ENCODE data around the gene TRERF1. TPM values are rescaled to one million over a fixed set of nuclear protein-coding genes. Genes with fewer than 3 reads are reported as not detected.
"Not testable (repeated sequence)": the region's sequence is repeated elsewhere in the genome, so short reads cannot be mapped to it uniquely, and the experiment has no call there.

Gene TRERF1
- total RNA-seq, 2 experiments from 2014 or later = 12.2 to 14.5 TPM

DNA sequence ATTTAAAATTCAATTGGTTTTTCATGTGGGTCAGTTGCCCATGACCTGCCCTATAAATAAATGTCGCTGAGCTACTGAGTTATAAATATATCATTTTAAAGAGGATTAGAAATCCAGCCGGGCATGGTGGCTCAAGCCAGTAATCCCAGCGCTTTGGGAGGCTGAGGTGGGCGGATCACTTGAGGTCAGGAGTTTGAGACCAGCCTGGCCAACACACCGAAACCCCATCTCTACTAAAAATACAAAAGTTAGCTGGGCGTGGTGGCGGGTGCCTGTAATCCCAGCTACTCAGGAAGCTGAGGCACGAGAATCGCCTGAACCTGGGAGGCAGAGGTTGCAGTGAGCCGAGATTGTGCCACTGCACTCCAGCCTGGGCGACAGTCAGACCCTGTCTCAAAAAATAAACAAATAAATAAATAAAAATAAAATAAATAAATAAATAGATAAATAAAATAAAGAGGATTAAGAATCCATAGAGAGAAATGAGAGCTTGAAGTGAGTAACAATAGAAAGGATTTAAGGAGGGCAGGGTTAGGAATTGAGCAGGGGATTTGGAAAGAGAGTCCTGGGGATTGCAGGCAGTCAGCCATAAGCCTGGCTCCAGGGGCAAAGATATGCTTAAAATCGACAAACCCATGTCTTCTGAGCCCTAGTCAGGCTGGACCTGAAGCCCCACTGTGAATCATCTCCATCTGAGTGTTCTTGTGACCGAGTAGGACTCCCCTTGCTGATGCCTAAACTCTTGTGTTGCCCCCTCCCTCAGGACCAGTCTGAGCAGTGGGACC lies 249.4 kb downstream of the TRERF1 start:
- POLR2A ChIA-PET = interaction anchor here (1.3 kb wide), 1 partner anchor 13 kb away, joined by 4 read pairs; no protein-coding TSS in a partner anchor
- intact Hi-C loops (cut with DNase I, micrococcal nuclease); DNase-seq; H3K27me3 Mint-ChIP-seq; H3K9me3 Mint-ChIP-seq (ENCODE audit: low read depth); ATAC-seq; H3K4me1 Mint-ChIP-seq; H3K27ac Mint-ChIP-seq; H3K4me3 Mint-ChIP-seq: not testable (repeated sequence)
- CTCF ChIA-PET = interaction anchor here (0.7 to 1.9 kb wide), 3 partner anchors 12 to 98 kb away, joined by 3 to 5 read pairs (median 5); partner anchors contain the start of gene MRPS10
- peaks cover 17% of the 10 kb centered on the region for H3K36me3 Mint-ChIP-seq (ENCODE audit: low read depth)

GRCh38 chr6:42201382-42201781 lies 250.3 kb downstream of the TRERF1 start:
- Mint-ChIP-seq H3K4me3 (no peak overlapping the region), H3K36me3 (ENCODE audit: low read depth) (peaks cover 14% of the 10 kb centered on the region), H3K9me3 (ENCODE audit: low read depth) (no peaks in the 10 kb centered on the region), H3K27ac (no peak overlapping the region), H3K27me3 (no peaks in the 10 kb centered on the region), H3K4me1 (peaks cover 2% of the 10 kb centered on the region)
- DNase-seq = no peak
- POLR2A ChIA-PET = no interaction called here
- ATAC-seq = no peak
- CTCF ChIA-PET = interaction anchor here (1.7 kb wide), 1 partner anchor 13 kb away, joined by 6 read pairs; no protein-coding TSS in a partner anchor
- intact Hi-C loops (cut with DNase I, micrococcal nuclease) = no loop called here

- no peak for ATAC-seq
Measured at GRCh38 chr6:42200035-42200434, 251.7 kb downstream of the TRERF1 start.

GRCh38 chr6:42199106-42199981 lies 252.4 kb downstream of the TRERF1 start:
- ATAC-seq = peak; percentile 65
- no peaks in the 10 kb centered on the region for H3K27me3 Mint-ChIP-seq
- no peak overlapping the region for H3K4me3 Mint-ChIP-seq
- H3K4me1 Mint-ChIP-seq = peaks cover 2% of the 10 kb centered on the region
- no peaks in the 10 kb centered on the region for H3K9me3 Mint-ChIP-seq (ENCODE audit: low read depth)
- intact Hi-C loops (cut with DNase I, micrococcal nuclease) = no loop called here
- POLR2A ChIA-PET = no interaction called here
- CTCF ChIA-PET = interaction anchor here (0.7 to 1.7 kb wide), 3 partner anchors 15 to 348 kb away, joined by 3 to 6 read pairs (median 3); no protein-coding TSS in a partner anchor
- DNase-seq = no peak
- no peak overlapping the region for H3K27ac Mint-ChIP-seq
- H3K36me3 Mint-ChIP-seq (ENCODE audit: low read depth) = peaks cover 10% of the 10 kb centered on the region

More at GRCh38 chr6:42200035-42200434, 251.7 kb downstream of the TRERF1 start:
- H3K36me3 Mint-ChIP-seq (ENCODE audit: low read depth) = peaks cover 10% of the 10 kb centered on the region
- H3K4me1 Mint-ChIP-seq = peaks cover 2% of the 10 kb centered on the region
- no peak for DNase-seq
- ChIA-PET CTCF (interaction anchor here (0.7 to 1.7 kb wide), 3 partner anchors 14 to 348 kb away, joined by 3 to 6 read pairs (median 3); no protein-coding TSS in a partner anchor), POLR2A (no interaction called here)
- no peaks in the 10 kb centered on the region for H3K27me3 Mint-ChIP-seq
- no peak overlapping the region for H3K27ac Mint-ChIP-seq
- H3K4me3 Mint-ChIP-seq = no peak overlapping the region
- intact Hi-C loops (cut with DNase I, micrococcal nuclease) = no loop called here
- no peaks in the 10 kb centered on the region for H3K9me3 Mint-ChIP-seq (ENCODE audit: low read depth)

DNA sequence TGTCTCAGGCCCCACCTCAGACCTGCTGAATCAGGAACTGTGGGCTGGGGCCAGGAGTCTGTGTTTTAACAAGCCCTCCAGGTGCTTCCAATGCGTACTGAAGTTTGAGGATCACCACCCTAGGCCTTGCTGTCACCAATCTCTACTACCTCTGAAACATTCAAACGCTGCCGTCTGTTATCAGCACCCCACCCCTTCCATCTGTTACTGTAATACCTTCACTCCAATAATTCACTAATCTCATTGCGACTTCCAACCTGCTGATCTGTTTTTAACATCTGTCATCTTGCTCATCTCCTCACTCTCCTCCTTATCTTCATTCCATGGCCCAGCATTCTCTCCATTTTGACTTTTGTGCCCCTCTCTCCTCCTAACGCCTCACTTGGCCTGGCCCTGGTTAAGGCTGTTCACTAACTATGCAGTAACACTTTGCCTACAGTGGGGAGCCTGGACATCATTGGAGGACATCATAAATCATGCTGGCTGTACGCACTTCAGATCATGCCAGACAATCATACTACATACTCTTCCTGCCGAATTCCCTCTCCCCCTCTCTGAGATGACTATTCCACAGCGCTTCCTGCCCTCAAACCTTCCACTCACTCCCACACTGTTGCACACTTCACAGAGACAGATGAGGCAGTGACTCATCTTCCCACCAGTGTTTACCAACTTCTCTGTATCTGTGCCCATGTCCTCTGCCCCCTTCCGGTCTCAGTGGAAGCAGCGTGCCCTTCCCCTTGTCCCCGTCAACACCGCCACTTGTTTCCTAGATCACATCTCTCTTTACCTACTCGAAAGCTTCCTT lies 254.0 kb downstream of the TRERF1 start:
- CTCF ChIA-PET = interaction anchor here (0.6 kb wide), 1 partner anchor 17 kb away, joined by 3 read pairs; no protein-coding TSS in a partner anchor
- ATAC-seq (peak; percentile 80), DNase-seq (peak; percentile 37)
- Mint-ChIP-seq H3K9me3 (ENCODE audit: low read depth) (no peaks in the 10 kb centered on the region), H3K4me1 (peaks cover 2% of the 10 kb centered on the region), H3K36me3 (ENCODE audit: low read depth) (peaks cover 10% of the 10 kb centered on the region), H3K27me3 (no peaks in the 10 kb centered on the region), H3K4me3 (no peak overlapping the region), H3K27ac (no peak overlapping the region)
- POLR2A ChIA-PET = no interaction called here
- intact Hi-C loops (cut with DNase I, micrococcal nuclease) = no loop called here

DNA sequence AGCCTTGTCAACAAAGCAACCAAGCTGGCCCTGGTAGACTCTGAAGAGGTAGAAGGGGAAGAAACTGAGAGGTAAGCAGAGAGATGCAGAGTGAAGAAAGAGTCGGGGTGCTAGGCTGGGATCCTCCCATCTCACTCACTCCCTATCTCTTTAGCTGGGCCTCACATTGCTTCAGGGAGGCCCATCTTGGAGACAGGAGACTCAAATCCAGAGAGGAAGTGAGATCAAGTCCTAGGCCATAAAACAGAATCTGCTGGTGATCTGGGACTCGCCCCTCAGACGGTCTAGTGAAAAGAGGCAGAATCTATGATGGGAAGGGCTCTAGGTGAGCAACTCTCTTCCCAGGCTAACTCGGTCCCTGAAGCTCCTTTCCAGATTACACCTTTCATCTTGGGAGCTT lies 256.3 kb downstream of the TRERF1 start:
- POLR2A ChIA-PET = no interaction called here
- CTCF ChIA-PET = interaction anchor here (0.6 to 1.6 kb wide), 3 partner anchors 17 to 311 kb away, joined by 3 read pairs; no protein-coding TSS in a partner anchor
- H3K9me3 Mint-ChIP-seq (ENCODE audit: low read depth) = no peaks in the 10 kb centered on the region
- ATAC-seq (no peak), DNase-seq (no peak)
- H3K36me3 Mint-ChIP-seq (ENCODE audit: low read depth) = peaks cover 6% of the 10 kb centered on the region
- H3K4me1 Mint-ChIP-seq = peaks cover 2% of the 10 kb centered on the region
- no peak overlapping the region for H3K4me3 Mint-ChIP-seq
- no peak overlapping the region for H3K27ac Mint-ChIP-seq
- H3K27me3 Mint-ChIP-seq = no peaks in the 10 kb centered on the region
- intact Hi-C loops (cut with DNase I, micrococcal nuclease) = no loop called here

DNA sequence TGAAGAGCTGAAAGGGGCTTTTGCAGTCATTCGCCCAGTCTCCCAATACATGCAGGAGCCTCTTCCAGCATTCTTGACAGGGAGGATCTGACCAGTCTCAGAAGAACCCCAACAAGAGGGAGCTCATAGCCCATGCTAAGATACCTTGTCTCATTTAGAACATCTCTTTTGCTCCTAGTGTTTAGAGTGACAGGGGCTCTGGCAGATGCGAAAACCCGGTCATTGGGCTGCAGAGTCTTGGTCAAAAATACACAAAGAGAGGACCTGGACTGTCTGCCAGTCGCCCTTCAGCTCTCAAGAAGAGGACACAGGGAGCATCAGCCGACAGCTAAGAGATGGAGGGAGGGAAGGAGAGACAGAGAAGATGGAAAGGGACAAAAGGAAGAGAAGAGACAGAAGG lies 257.7 kb downstream of the TRERF1 start:
- H3K27ac Mint-ChIP-seq = no peak overlapping the region
- no peak overlapping the region for H3K4me3 Mint-ChIP-seq
- no peaks in the 10 kb centered on the region for H3K36me3 Mint-ChIP-seq (ENCODE audit: low read depth)
- no peak for DNase-seq
- intact Hi-C loops (cut with DNase I, micrococcal nuclease) = no loop called here
- no peaks in the 10 kb centered on the region for H3K27me3 Mint-ChIP-seq
- CTCF ChIA-PET = interaction anchor here (0.6 to 1.0 kb wide), 3 partner anchors 350 to 366 kb away, joined by 3 to 4 read pairs (median 4); no protein-coding TSS in a partner anchor
- no peaks in the 10 kb centered on the region for H3K4me1 Mint-ChIP-seq
- no peak for ATAC-seq
- no peaks in the 10 kb centered on the region for H3K9me3 Mint-ChIP-seq (ENCODE audit: low read depth)
- POLR2A ChIA-PET = no interaction called here

GRCh38 chr6:42193491-42193894 lies 258.2 kb downstream of the TRERF1 start:
- ChIA-PET POLR2A (no interaction called here), CTCF (interaction anchor here (0.6 to 1.0 kb wide), 4 partner anchors 15 to 366 kb away, joined by 3 to 4 read pairs (median 4); no protein-coding TSS in a partner anchor)
- H3K36me3 Mint-ChIP-seq (ENCODE audit: low read depth) = no peaks in the 10 kb centered on the region
- H3K9me3 Mint-ChIP-seq (ENCODE audit: low read depth) = no peaks in the 10 kb centered on the region
- H3K4me1 Mint-ChIP-seq = no peaks in the 10 kb centered on the region
- no peaks in the 10 kb centered on the region for H3K27me3 Mint-ChIP-seq
- no peak overlapping the region for H3K27ac Mint-ChIP-seq
- DNase-seq (no peak), ATAC-seq (no peak)
- no peak overlapping the region for H3K4me3 Mint-ChIP-seq
- intact Hi-C loops (cut with DNase I, micrococcal nuclease) = no loop called here

DNA sequence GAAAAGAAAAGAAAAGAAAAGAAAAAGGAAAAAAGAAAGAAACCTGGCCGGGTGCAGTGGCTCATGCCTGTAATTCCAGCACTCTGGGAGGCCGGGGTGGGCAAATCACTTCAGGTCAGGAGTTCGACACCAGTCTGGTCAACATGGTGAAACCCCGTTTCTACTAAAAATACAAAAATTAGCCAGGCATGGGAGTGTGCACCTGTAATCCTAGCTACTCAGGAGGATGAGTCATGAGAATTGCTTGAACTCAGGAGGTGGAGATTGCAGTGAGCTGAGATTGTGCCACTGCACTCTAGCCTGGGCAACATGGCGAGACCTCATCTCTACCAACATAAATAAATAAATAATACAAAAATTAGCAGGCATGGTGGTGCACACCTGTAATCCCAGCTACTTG lies 259.3 kb downstream of the TRERF1 start:
- H3K27me3 Mint-ChIP-seq; H3K9me3 Mint-ChIP-seq (ENCODE audit: low read depth); intact Hi-C loops (cut with DNase I, micrococcal nuclease); H3K4me1 Mint-ChIP-seq; DNase-seq; H3K36me3 Mint-ChIP-seq (ENCODE audit: low read depth); H3K27ac Mint-ChIP-seq; ATAC-seq; H3K4me3 Mint-ChIP-seq: not testable (repeated sequence)
- ChIA-PET CTCF (interaction anchor here (1.1 kb wide), 1 partner anchor 88 kb away, joined by 5 read pairs; no protein-coding TSS in a partner anchor), POLR2A (interaction anchor here (0.6 kb wide), 2 partner anchors 22 to 295 kb away, joined by 3 to 4 read pairs; no protein-coding TSS in a partner anchor)

GRCh38 chr6:42190554-42191183 lies 261.1 kb downstream of the TRERF1 start:
- H3K36me3 Mint-ChIP-seq (ENCODE audit: low read depth) = no peaks in the 10 kb centered on the region
- no peak for DNase-seq
- H3K4me3 Mint-ChIP-seq = no peak overlapping the region
- intact Hi-C loops (cut with DNase I, micrococcal nuclease) = no loop called here
- no peak overlapping the region for H3K27ac Mint-ChIP-seq
- H3K9me3 Mint-ChIP-seq (ENCODE audit: low read depth) = no peaks in the 10 kb centered on the region
- H3K4me1 Mint-ChIP-seq = no peaks in the 10 kb centered on the region
- H3K27me3 Mint-ChIP-seq = no peaks in the 10 kb centered on the region
- ATAC-seq = no peak
- CTCF ChIA-PET = interaction anchor here (0.7 to 1.4 kb wide), 3 partner anchors 43 to 404 kb away, joined by 3 to 6 read pairs (median 3); no protein-coding TSS in a partner anchor
- POLR2A ChIA-PET = no interaction called here
